HL-60/S4 treated with phorbol 12-myristate 13-acetate at 8.2 ng/mL for 4 days and 3 days (cell line): ENCODE data around the gene LCN12.

ENCODE experiments used
- in situ Hi-C: fragments of 300-500 bp; cut with MboI; formaldehyde crosslinking; loops from 2 replicates; pipeline ENCODE4 v1.15.0; 2022; ENCODE audit warnings: low sequenced_read_pairs

Gene LCN12

DNA sequence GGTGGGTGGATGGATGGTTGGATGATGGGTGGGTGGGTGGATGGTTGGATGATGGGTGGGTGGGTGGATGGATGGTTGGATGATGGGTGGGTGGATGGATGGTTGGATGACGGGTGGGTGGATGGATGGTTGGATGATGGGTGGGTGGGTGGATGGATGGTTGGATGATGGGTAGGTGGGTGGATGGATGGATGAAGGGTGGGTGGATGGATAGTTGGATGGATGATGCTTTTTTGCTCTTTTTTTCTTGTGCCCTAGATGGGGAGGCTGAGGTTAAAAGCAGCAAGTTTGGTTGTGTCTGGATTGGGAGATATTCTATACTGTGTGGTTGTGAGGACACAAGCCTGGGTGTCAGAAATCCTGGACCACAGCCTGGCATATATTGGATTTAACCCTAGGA is 5.4 kb downstream of the LCN12 start:
- in situ Hi-C loops = no loop called here

DNA sequence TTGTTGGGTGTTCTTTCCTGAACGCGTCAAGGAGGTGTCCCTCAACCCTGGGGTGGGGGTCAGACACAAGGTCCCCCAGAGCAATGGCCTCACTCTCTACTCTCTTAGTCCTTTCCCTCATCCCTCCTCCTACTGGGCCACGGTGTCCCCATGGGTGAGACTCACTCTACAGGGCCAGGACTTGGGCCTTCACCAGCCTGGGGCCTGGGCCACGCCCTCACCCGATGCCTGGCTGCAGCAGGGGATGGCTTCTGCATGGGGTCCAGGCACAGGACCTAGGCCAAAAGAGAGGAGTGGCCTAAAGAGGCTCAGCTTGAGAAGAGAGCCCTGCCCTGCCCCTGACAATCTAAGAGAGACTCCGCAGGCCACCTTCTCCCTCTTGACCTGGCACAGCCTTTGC is 5.8 kb downstream of the LCN12 start:
- in situ Hi-C loops = no loop called here

DNA sequence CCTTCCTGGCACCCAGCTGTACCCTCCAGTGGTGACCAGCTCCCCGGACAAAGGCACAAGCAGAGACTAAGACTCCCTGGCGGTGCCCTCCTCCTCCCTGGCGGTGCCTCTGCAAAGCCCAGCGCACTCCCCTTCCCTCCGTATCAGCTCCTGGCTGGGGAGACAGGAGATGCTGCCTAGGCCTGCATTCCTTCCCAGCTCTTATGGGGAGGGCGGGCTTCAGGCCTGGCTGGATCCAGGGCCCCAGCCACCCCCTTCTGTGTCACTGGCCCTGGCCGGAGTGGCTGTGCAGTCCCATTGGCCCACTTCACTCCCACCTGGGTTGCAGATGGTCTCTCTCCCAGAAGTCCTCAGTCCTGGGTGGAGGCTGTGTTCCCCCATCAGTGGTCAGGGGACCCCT is 6.4 kb downstream of the LCN12 start:
- in situ Hi-C loops = no loop called here

DNA sequence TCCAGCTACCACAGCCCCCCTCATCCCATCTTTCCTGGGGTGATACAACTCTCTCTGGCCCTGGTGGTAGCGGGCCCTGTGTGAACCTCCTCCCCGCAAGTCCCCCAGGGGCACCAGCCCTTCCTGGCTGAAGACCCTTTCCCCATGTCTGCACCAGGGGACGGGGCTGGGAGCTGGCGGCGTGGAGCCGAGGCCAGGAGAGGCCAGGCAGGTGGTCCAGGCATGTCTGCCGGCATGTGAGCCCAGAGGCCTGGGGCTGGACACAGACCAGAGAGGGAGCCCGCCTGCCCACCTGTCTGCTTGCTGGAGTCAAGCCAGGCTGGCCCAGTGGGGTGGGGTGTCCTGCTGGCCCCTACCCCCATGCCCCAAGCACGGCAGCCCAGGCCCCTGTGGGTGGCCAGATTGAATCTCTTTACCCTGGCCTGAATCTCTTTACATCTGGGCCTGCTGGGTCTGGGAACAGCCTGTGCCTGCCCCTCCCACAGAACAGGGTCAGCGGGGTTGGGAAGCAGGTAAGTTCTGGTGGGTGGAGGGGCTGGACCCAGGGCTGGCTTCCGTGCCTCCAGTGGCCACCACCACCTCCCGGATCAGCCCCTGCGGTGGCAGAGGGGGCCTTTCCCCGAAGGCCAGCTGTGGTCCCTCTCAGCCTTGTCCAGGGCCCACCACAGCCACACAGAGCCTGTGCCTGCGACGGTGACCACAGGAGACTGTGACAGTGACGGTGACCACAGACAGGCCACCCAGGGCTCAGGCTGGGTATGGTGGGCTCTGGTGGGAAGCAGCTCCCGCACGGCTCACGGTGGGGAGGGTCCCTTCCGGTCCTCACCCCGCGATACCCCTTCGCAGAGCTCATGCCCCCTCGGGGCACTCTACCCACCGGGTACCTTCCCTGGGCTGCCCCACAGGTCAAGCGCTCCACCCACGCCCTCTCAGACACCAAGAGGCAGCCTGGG is 7.1 kb downstream of the LCN12 start:
- in situ Hi-C loops = no loop called here

DNA sequence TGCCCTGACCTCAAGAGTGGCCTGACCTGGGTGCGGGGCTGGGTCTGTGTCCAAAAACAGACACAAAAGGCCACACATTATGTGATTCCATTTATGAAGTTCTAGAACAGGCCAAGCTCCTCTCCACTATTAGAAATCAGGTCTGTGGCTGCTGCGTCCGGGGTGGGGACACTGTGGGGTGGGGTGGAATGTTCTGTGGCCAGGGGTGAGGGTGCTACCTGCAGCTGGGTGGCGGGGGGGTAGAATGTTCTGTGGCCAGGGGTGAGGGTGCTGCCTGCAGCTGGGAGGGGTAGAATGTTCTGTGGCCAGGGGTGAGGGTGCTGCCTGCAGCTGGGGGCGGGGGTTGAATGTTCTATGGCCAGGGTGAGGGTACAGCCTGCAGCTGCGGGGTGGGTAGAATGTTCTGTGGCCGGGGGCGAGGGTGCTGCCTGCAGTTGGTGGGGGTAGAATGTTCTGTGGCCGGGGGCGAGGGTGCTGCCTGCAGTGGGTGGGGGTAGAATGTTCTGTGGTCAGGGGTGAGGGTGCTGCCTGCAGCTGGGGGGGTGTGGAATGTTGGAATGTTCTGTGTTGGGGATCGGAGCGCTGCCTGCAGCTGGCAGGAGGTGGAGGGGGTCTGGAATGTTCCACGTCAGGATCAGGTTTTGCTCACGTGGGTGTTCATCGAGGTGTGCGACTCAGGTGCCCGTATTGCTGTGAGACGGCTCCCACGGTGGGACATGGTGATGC is 8.3 kb downstream of the LCN12 start:
- in situ Hi-C loops = no loop called here

DNA sequence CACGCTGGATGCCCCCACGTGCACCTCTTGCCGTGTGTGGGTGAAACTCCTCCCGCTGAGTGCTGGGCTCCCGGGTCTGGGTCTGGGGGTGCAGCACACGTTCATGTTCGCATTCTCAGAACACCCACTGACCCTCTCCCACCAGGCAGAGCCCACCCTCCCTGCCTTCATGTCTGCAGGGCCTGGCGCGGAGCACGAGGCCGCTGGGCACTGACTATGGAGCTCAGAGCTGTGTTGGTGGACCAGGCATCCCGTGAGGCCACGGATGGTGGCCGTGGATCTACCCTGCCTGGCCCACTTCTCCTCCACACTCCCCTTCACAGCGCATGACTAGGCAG is 8.8 kb downstream of the LCN12 start:
- in situ Hi-C loops = no loop called here

DNA sequence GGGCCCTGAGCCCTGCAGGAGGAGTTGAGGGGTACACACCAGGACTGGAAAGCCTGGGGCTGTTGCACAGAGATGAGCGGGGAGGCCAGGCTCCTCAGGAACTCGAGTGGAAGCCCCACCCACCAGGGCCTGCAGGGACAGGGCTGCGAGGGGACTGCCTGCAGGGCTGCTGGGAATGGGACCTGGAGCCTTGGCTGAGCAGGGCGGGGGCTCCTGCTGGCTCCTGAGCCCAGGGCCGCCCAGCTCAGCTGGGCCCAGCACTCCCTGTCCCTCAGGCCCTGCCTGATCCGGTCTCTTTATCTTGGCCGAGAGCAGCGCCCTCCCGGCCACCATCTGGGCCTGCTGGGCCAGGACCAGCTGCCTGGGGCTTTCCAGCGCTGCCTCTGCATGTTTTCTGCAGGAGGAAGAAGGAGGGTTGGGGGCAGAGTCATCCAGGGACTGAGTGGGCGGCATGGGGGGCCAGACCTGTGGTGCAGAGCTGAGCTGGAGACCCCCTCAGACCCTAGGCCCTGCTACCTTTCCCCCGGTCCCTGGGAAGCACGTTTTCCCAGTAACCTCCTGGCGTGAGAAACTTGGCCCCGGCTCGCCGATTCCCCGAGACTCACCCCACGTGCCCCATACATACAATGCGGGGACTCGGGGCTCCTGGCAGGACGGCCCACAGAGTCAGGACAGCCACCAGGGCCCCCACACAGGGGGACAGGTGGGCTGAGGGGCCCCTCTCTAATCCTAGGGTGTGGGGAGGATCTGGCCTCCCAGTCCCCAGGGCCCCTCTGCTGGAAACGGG is 9.4 kb downstream of the LCN12 start:
- in situ Hi-C loops = no loop called here

DNA sequence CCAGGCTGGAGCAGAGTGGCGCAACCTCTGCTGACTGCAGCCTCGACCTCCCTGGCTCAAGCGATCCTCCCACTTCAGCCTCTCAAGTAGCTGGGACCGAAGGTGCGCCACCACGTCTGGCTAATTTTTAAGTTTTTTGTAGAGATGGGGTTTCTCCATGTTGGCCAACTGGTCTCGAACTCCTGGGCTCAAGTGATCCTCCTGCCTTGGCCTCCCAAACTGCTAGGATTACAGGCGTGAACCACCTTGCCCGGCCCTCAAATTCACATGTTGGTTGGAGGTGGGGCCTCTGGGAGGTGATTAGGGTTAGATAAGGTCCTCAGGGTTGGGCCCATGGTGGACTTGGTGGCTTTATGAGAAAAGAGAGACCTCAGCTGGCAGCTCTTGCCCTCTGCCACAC is 10.1 kb downstream of the LCN12 start:
- in situ Hi-C loops = no loop called here

DNA sequence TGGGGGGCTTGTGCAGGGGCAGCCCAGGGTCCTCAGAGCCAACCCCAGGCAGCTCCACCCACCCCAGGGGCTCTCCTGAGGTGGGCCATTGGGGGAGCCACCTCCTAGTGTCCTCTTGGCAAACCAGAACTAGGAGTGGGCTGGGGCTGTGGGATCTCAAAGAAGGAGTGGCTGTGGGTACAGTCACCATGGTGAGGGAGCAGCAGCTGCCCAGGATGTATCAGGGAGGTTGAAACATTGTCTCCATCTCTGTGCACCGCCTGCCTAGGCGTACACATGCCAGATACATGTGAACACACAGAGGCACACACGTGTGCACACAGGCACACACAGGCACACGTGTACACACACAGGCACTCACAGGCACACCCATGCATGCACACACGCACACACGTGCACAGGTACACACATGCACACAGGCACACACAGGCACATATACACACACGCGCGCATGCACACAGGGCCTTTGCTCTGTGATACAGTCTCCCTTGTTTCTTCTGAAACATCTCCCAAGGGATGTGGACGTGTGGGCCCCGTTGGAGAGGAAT is 10.7 kb downstream of the LCN12 start:
- in situ Hi-C loops = no loop called here

DNA sequence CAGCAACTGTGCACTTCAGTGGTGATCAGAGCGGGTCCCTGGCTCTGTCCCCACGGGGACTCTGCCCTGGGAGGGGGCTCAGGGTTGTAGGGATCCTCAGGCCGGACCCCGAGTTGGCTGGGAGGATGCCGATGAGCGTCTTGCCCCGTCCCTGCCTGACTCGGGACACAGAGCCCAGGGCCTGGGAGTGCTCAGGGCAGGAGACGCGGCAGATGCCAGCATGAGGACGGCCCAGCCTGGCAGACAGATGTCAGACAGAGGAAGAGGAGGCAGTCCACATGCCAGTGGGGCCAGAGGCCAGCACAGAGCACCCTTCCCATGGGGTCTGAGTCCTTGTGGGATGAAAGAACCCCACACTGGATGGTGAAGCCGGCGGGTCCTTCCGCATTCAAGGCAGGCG is 11.3 kb downstream of the LCN12 start:
- in situ Hi-C loops = no loop called here

DNA sequence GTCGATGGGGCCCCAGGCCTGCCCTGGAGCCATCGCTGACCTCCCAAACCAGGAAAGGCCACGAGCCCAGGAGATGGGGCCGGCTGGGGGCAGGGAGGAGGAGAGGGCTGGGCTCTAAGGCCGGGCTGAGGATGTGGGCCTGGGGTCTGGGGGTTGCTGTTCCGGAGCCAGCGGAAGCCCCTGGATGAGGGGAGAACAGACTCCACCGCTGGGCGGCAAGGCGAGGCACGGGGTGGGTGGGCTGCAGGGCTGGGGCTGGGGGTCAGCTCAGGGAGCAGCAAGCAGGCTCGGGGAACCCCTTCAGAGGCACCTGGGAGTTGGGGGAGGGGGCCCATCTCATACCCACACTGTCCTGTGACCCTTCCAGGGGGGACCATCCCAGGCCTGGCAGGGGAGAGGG is 11.7 kb downstream of the LCN12 start:
- in situ Hi-C loops = no loop called here

DNA sequence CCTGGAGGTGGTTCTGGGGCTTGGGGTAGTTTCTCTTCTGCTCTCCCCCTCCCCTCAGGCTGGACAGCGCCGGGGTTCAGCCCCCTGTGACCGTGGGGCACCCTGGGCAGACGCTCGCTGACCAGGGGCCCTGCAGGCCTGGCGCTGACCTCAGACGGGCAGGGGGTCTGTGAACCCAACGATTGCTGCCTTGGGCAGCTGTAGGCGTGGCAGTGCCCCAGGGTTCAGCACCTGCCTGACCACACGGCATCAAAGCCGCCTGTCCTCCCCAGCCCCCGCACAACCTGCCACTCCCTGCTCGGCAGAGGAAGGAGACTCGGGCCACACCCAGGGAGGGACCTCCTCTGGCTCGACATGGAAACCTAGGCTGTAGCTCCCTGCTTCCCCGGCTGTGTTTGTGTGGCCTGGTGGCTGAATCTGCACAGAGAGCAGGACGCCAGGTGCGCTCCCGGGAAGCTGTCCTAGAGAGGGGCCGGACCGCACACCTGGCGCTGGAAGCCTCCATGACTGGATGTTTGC is 12.2 kb downstream of the LCN12 start:
- in situ Hi-C loops = no loop called here

DNA sequence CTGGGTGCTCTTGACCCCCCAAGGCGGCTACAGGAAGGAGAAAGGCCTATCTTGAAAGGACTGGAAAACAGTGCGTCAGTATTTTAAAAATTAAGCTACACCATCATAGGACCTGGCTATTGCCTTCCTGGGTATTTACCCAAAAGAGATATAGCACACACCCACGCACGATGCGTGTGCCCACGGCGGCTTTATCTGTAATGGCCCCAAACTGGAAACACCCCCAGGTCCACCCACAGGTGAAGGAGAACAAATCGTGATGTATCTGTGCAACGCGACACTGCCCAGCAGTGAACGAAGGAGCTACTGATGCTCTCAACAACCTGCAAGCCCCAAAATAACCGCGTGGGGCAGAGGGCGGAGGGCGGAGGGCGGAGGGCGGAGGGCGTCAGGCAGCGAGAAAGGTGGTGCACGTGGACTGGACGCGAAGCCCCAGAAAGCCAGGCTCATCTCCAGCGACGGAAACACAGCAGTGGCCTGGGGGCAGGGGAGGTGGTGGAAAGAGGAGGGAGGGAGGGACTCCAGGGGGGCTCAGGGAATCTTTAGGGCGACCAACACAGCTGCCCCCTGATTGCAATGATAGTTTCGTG is 12.9 kb downstream of the LCN12 start:
- in situ Hi-C loops = no loop called here

DNA sequence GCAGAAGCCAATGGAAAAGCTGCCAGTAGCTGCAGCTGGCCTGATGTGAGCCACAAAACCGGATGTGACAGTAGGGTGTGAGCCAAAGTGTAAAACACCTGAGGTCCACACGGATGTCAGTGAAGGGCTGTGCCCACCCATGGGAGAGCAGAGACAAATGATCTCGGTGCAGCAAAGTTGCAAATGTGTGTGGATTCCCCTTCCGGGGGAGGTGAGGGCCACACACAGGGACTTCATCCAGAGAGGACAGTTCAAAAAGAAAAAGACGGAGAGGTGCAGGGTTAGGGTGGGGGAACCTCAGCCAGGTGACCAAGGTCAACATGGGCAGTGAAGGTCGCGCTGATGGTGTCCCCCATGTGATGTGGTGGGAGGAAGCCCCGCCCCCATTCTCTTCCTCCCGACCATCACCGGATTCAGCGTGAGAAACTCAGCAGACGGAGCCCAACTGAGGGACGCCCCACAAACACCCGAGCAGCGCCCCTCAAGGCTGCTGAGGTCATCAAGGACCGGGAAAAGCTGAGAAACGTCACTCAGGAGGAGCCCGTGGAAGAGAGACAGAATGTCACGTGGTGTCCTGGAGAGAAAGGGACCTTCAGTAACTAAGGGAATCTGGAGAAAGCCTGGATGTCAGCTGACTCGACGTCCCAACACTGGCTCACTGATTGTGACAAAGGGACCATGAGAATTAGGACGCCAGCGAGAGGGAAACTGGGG is 13.9 kb downstream of the LCN12 start:
- in situ Hi-C loops = no loop called here

DNA sequence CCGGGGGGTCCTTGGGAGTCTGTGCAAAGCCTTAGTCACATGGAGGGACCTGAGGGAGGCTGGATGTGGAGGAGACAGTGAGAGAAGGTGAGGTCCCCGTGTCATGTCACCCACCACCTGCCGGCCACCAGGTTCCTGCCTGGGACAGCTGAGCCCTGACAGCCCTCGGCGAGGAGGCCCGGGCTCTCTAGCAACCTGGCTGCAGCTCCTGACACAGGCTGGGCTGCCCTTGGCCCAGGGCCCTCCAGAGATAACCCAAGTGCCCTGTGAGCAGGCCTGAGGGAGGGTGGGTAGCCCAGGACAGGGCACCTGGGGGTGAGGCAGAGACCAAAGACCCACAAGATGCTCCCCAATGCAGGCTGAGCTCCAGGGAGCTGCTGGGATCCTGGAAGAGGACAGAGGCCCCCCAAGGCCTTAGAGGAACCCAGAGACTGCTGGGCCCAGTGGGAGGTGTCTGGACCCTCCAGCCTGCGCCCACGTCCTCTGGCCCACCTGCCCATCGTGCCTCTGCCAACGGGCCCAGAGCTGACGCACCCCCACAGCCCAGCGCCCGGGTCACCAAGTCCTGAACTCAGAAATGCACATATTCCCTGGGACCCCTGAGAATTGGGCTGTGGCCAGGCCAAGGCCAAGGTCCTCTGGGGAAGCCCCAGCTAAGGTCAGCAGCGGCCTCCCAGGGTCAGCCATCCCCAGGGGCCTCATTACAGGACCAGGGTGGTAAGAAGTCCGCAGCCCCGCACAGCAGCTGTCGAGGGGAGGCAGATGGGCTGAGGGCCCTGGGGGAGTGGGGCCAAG is 16.5 kb downstream of the LCN12 start:
- in situ Hi-C loops = no loop called here

DNA sequence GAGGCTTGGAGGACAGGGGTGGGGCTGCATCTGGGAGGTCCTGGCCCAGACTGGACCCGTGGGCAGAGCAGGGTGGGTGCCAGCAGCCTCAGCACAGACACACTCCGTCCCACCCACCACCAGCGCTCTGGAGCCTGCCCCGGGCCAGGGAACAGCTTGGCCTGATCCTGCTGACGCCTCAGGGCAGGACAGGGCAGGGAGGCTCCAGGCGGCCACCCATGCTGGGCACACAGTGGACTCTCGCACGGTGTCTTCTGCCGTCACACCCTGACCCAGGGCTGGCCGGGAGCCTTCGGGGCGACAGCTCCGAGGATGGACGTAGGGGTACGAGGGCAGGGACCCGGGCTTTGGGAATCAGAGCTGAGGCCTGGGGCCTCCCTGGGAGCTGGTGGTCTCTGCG is 17.1 kb downstream of the LCN12 start:
- in situ Hi-C loops = no loop called here

DNA sequence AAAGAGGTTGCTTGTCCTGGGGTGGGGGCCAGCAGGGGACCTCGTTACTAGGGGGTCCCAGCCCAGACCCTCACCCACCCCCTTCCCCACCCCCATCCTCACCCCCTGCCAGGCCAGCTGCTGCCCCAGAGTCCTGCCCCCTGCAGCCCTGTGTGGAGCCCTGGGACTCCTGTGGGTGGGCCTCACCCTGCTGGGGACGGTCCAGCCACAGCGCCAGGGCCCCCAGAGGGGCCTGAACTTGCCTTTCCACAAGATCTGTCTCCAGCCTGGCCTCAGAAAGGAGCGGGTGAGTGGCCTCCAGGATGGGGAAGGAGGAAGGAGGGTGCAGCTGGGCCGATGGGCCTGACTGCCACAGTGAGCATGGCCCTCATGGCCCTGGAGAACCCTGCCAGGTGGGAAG is 17.7 kb downstream of the LCN12 start:
- in situ Hi-C loops = no loop called here

DNA sequence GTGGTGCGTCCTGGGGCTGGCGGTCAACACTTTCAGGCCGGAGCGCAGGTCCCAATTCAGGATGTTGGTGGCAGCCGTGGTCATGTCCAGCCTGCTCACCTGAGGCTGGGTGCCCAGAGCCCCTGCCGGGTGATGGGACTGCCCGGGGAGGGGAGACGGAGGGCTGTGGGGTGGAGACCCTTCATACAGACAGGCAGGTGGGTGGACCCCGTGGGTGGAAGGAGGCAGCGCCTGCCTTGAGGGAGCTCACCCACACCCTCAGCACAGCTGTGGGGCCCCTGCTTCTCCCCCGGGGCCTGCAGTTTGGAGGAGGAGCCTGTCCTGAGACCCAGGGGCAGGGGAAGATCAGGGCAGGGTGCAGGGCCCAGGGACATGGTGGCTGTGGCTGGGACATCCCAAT is 18.3 kb downstream of the LCN12 start:
- in situ Hi-C loops = no loop called here

DNA sequence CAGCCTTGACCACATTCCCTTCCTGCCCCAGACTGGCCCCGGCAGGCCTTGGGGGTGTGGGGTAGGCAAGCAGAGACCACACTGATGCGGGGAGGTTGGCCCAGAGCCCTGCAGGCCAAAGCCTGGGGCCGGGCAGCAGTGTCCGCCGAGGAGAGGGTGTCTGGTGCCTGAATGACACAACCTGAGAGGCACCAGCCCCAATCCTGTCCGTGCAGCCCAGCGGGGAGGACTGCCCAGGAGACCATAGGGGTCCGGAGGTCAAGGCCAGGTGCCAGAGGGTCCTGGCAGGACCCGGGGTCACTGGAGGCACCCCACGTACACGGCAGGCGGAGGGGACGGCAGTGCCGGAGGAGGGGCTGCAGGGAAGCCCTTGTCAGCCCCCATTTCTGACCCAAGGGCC is 19.7 kb downstream of the LCN12 start:
- in situ Hi-C loops = no loop called here
